BE2C (cell line): ENCODE results near the gene EMSY. TPM values are rescaled to one million over a fixed set of nuclear protein-coding genes. Genes with fewer than 3 reads are reported as not detected.
"Not testable (repeated sequence)": the region's sequence is repeated elsewhere in the genome, so short reads cannot be mapped to it uniquely, and the experiment has no call there.

Source experiments
- DNase-seq: peaks from one replicate; pipeline ENCODE4 v3.0.0-alpha.2; 2020
- H3K27me3 ChIP-seq: fragments of 250-450 bp; sonication (Bioruptor Pico); 2 replicates; pipeline ENCODE4 v1.5.1; 2020; ENCODE audit warnings: mild to moderate bottlenecking
- H3K36me3 ChIP-seq: fragments of 250-450 bp; sonication (Bioruptor Pico); 2 replicates; pipeline ENCODE4 v1.5.1; 2020; ENCODE audit warnings: mild to moderate bottlenecking
- H3K4me1 ChIP-seq: fragments of 250-450 bp; sonication (Bioruptor Pico); 2 replicates; pipeline ENCODE4 v1.5.1; 2020
- H3K4me3 ChIP-seq: 2 replicates; pipeline ENCODE4 v1.5.1; 2011; ENCODE audit warnings: low read depth, low read length
- H3K9me3 ChIP-seq: fragments of 250-450 bp; sonication (Bioruptor Pico); 2 replicates; pipeline ENCODE4 v1.5.1; 2020
- polyA plus RNA-seq: library from polyadenylated mRNA; unstranded; fragments of >200 nt; gene quantifications from one replicate; pipeline ENCODE4 v1.2.1, GENCODE V29; 2012; ENCODE audit warnings: low read depth, missing spikeins; ENCODE audit not compliant: insufficient read length, insufficient read depth
- TF ChIP-seq, protein P1 (sequence below): IDR thresholded peaks from 2 replicates; pipeline ENCODE4 v1.5.1; 2012; ENCODE audit warnings: mild to moderate bottlenecking, low read depth, low read length

The EMSY gene
- polyA plus RNA-seq, result 11.8 TPM

- Histone ChIP-seq H3K9me3 (no peaks in the 10 kb centered on the region), H3K27me3 (no peaks in the 10 kb centered on the region), H3K4me1 (no peaks in the 10 kb centered on the region), H3K36me3 (peaks cover 8% of the 10 kb centered on the region), H3K4me3 (peak within 1 kb of the TSS; percentile 69)
- peak; percentile 98 for DNase-seq
- TF ChIP-seq, protein P1, sequence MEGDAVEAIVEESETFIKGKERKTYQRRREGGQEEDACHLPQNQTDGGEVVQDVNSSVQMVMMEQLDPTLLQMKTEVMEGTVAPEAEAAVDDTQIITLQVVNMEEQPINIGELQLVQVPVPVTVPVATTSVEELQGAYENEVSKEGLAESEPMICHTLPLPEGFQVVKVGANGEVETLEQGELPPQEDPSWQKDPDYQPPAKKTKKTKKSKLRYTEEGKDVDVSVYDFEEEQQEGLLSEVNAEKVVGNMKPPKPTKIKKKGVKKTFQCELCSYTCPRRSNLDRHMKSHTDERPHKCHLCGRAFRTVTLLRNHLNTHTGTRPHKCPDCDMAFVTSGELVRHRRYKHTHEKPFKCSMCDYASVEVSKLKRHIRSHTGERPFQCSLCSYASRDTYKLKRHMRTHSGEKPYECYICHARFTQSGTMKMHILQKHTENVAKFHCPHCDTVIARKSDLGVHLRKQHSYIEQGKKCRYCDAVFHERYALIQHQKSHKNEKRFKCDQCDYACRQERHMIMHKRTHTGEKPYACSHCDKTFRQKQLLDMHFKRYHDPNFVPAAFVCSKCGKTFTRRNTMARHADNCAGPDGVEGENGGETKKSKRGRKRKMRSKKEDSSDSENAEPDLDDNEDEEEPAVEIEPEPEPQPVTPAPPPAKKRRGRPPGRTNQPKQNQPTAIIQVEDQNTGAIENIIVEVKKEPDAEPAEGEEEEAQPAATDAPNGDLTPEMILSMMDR, result no peak
Measured at GRCh38 chr11:76444384-76445120, at the start of gene EMSY. Gene EMSY, plus strand, starts transcription at chr11:76445018. Its CDS starts 1,921 bp downstream, at chr11:76446939.

- H3K4me3 ChIP-seq, result no peak overlapping the region
- DNase-seq, result no peak
- H3K27me3 ChIP-seq, result no peaks in the 10 kb centered on the region
- H3K4me1 ChIP-seq, result peaks cover 4% of the 10 kb centered on the region
- H3K36me3 ChIP-seq, result no peaks in the 10 kb centered on the region
- TF ChIP-seq, protein P1, result no peak
- no peaks in the 10 kb centered on the region for H3K9me3 ChIP-seq
Measured at GRCh38 chr11:76395296-76395695, 49.5 kb upstream of the EMSY start.

- H3K27me3 ChIP-seq, result no peaks in the 10 kb centered on the region
- no peak for DNase-seq
- H3K36me3 ChIP-seq, result no peaks in the 10 kb centered on the region
- H3K4me3 ChIP-seq, result no peak overlapping the region
- no peaks in the 10 kb centered on the region for H3K9me3 ChIP-seq
- no peaks in the 10 kb centered on the region; the same call in 1 of the 2 replicates for H3K4me1 ChIP-seq
- TF ChIP-seq, protein P1, result no peak
Measured at GRCh38 chr11:76397383-76397782, 47.4 kb upstream of the EMSY start.

DNA sequence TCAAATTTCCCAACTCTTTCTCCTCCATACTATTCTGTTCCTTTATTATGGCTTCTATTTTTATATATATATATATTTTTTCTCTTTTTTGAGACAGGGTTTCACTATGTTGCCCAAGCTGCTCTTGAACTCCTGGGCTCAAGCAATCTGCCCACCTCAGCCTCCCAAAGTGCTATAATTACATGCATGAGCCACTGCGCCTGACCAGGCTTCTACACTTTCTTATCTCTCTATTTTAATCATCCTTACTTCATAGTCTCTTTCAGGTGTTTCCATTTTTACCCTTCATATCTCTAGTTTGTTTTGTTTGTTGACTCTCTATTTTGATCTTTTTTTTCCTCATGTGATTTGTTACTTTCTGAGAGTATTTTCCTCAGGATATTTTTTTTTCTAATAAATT is 43.9 kb upstream of the EMSY start:
- TF ChIP-seq, protein P1, result no peak
- no peaks in the 10 kb centered on the region for H3K27me3 ChIP-seq
- no peaks in the 10 kb centered on the region for H3K4me1 ChIP-seq
- H3K36me3 ChIP-seq, result no peaks in the 10 kb centered on the region
- no peak overlapping the region for H3K4me3 ChIP-seq
- no peak for DNase-seq
- no peaks in the 10 kb centered on the region for H3K9me3 ChIP-seq

- not testable (repeated sequence) for H3K4me3 ChIP-seq, H3K27me3 ChIP-seq
Measured at GRCh38 chr11:76401484-76401883, 43.3 kb upstream of the EMSY start.

DNA sequence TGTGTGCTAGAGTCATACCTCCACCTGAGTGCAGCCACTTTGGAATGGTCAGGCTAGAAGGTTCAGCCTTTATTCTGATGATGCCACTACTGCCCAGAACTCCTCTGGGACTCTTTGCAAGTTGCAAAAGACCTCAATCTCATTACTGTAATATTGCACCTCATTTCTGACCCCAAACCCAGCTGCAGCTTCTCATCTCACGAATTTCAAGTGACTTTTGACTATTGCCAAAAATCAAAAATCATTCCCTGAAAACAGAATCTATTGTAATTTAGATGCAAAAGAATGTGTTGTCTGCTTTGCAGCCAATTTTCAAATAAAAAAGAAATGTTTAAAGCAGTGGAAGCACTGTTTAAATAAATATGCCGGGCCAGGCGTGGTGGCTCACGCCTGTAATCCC is 38.5 kb upstream of the EMSY start:
- Histone ChIP-seq H3K4me1 (peaks cover 14% of the 10 kb centered on the region), H3K36me3 (no peaks in the 10 kb centered on the region), H3K9me3 (no peaks in the 10 kb centered on the region), H3K4me3 (no peak overlapping the region), H3K27me3 (no peaks in the 10 kb centered on the region)
- DNase-seq, result no peak
- TF ChIP-seq, protein P1, result no peak

More at GRCh38 chr11:76401484-76401883, 43.3 kb upstream of the EMSY start:
- H3K9me3 ChIP-seq, DNase-seq, H3K36me3 ChIP-seq, H3K4me1 ChIP-seq: not testable (repeated sequence)
